Activated naive CD4-positive, alpha-beta T cell (primary cell): ENCODE data around the gene SLC24A3.
"Not testable (repeated sequence)": the region's sequence is repeated elsewhere in the genome, so short reads cannot be mapped to it uniquely, and the experiment has no call there.

Source experiments
- DNase-seq, 4 experiments: peaks; one replicate each; lab custom pipeline; 2025; lab: John Stamatoyannopoulos, UW

SLC24A3 gene

DNA sequence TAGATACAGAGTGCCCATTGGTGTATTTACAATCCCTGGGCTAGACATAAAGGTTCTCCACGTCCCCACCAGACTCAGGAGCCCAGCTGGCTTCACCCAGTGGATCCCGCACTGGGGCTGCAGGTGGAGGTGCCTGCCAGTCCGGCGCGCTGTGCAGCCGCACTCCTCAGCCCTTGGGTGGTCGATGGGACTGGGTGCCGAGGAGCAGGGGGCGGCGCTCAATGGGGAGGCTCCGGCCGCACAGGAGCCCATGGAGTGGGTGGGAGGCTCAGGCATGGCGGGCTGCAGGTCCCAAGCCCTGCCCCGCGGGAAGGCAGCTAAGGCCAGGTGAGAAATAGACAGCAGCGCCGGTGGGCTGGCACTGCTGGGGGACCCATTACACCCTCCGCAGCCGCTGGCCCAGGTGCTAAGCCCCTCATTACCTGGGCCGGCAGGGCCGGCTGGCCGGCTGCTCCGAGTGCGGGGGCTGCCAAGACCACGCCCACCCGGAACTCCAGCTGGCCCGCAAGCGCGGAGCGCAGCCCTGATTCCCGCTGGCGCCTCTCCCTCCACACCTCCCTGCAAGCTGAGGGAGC, 427.1 kb downstream of the SLC24A3 start:
- not testable (repeated sequence) for DNase-seq

DNA sequence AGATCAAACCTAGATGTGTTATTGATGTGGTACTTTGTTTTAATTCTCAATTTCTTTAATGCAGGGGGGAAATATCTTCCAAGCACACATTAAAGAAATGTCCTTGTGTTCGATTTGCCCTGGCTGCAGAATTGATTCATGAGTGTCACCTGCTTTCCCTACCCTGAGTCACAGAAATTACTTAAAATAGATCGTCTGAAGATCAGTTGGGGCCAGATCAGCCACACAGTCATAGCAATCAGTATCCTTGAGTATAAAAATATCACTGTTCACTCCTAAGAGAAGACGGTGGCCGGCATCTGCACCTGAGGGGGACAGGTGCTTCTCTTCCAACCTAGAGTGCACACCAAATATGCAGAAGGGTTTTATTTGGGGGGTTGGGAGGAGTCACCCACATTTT, 430.4 kb downstream of the SLC24A3 start:
- DNase-seq = no peak

DNA sequence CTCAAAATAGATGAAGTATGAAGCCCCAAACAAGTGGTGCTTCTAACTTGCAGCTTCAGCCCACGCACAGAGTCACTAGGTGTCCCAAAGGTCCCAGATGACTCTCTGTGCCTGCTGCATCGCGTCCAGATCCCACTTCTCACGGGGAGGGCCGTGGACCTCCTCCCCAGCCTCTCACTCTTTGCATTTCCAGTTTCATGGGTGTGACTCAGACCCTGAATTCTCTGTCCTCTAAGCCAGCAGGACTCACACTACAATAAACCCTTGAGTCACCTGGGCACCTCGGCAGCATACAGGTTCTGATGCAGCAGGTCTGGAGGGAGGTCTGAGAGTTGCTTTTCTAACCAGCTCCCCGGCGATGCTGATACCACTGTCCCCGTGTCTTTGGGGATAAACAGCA, 431.6 kb downstream of the SLC24A3 start:
- no peak for DNase-seq

DNA sequence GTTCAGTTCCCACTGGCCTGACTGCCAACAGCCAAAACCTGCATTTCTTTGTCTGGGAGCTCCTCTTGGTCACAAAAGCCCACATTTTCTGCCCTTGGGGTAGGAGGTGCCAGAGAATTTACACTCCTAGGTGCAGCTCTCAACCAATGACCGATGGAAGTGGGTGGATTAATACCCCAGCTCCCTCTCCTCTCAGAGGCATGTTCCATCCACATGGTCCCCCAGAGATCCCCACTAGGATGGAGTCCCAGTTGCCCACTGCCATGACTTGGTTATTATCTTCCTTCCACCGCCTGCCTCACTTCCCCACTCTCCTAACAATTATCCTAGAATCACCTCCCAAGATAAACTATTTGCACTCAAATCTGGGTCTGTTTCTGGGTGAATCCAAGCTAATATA, 434.5 kb downstream of the SLC24A3 start:
- no peak for DNase-seq

DNA sequence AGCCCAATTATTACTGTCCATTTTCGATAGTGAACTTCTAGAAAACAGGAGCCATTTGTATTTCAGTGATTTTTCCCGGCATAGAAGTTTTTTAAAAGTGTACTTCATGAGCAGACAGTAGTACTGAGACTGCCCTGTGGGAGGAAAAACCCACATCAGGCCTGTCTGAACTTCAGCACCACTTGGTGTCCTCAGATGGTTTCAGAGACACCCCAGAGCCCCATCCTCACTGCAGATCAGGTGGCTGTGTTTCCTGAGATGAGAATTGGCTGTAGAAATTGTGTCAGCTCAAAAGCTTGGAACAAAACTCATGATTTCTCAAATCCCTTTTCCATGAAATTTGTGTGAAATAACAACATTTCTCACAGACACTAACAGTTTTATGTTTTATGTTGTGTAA, 435.6 kb downstream of the SLC24A3 start:
- no peak for DNase-seq

DNA sequence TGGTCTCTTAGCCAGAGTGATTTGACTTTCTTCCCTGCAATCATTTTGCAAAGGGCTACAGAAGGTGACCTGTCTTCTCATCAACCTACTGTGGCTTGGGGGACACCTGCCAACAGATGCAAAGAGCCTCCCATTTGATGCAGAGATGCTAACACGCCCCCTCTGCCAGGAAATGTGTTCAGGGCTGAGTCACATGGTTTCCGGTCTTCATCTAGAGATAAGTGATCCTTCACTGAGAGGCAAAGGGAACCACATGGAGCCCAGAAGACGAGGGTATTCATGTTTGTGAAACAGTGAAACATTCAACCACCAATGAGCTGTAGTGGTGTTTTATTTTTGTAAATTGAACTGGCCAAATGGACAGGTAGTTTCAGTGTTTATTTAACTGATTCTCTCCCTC, 436.6 kb downstream of the SLC24A3 start:
- no peak for DNase-seq

DNA sequence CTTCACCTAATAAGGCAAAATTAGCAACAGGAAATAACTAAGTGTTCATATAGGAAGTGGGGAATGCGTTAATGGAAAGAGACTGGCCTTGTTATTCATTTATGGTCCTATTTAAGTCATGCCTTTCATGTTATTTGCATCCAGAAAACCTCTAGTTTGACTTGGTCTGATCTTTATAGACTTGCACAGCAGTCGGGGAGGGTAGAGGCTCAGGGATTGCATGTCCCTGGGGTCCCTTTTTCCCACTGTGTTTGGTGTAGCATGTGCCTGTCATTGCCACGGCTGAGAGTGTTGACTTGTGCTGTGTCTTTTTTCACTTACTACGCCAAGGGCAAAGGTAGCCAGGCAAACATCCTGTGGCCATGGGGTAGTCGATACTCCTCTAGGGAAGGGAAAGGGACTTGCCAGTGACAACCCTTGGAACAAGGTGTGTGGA, 440.2 kb downstream of the SLC24A3 start:
- no peak for DNase-seq

DNA sequence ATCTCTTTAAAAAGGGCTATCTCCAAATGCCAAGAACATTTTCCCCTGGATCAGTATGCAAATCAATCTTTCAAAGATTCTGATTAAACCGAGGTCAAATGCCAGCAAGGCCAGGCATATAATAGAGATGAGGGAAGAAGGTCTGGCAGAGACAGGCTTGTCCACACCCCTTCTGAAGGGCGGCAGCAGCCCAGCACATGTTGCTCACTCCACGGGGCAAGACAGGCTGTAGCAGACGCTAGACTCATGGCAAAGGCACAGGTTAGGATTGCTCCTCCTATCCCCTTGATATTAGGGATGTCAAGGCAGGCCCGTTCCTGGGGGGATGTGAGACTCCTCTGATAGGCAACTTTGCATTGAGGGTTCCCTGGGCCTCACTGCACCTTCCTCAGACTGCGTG, 440.9 kb downstream of the SLC24A3 start:
- no peak for DNase-seq

DNA sequence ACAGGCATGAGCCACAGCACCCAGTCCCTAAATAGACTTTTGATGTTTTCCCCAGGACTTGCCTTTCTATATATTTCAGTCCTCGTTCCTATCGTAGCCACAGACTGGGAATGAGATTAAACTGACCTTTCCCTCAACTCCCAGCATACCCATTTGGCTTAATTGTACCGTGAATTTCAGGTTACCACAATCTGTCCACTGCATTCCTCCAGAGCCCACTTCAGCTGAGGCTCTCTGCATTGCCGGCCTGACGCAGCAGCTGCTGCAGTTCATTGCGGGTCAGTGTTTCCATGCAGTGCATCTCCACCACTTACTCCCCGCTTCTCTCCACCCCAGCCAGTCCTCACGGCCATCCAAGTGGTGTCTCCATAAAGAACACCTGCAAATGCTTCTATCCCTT, 442.5 kb downstream of the SLC24A3 start:
- DNase-seq = no peak

DNA sequence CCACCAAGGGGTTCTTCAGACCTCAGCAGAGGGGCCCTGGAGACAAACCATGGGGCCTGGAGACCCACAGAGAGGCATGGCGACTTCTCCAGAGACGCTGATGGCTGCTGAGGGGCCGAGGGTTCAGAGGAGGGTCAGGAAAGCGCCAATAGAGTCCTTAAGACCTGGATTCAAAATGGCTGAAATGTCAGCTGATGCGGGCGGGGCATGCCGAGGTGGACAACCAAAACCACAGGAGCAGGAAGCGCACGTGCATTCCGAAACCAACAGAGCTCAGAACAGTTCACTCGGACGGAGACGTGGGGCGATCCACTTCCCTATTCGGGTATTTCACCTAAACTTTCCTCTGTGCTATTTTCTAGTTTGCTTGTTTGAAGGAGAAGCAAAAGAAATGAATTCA, 445.7 kb downstream of the SLC24A3 start:
- no peak for DNase-seq

DNA sequence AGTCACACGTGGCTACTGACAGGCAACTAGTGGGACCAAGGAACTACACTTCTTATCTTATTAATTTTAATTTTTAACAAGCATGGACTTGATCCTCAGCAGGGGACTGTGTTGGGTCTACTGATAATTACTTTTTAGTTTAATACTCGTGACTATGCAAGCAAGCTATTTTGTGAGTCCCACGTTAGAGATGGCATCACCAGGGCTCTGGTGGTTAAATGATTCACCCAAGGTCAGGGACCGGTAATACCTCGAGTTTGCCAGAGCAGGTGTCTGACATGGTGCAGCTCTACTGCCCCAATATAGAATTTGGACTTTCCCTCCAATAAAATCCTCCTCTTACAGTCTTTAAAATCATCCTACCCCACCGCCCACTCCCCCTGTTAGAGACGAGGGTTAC, 447.0 kb downstream of the SLC24A3 start:
- DNase-seq = no peak

DNA sequence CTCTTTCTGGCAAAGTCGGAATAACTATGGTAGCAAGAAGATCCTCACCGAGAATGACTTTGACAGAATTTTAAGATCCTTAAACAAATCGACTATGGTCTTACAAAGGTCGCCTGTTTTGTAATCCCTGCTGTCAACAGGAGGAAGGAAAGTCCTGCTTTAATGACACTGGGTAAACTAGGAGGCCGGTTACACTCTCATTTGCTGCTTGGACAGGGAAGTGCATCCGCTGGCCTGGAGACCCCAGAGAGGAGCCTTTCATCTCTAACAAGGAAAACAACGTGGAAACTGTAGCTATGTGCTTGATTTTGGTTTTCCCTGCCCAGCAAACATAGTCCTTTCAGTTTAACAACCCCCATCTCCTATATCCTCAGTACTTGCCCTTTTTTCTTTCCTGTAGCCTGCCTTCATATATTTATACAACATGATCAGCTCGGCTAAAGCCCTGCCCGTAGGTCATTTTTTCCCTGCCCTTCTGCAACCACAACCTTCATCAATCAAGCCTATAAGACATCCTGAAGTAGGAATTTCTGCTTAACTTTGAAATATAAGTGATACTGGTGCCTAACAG, 448.5 kb downstream of the SLC24A3 start:
- no peak for DNase-seq

DNA sequence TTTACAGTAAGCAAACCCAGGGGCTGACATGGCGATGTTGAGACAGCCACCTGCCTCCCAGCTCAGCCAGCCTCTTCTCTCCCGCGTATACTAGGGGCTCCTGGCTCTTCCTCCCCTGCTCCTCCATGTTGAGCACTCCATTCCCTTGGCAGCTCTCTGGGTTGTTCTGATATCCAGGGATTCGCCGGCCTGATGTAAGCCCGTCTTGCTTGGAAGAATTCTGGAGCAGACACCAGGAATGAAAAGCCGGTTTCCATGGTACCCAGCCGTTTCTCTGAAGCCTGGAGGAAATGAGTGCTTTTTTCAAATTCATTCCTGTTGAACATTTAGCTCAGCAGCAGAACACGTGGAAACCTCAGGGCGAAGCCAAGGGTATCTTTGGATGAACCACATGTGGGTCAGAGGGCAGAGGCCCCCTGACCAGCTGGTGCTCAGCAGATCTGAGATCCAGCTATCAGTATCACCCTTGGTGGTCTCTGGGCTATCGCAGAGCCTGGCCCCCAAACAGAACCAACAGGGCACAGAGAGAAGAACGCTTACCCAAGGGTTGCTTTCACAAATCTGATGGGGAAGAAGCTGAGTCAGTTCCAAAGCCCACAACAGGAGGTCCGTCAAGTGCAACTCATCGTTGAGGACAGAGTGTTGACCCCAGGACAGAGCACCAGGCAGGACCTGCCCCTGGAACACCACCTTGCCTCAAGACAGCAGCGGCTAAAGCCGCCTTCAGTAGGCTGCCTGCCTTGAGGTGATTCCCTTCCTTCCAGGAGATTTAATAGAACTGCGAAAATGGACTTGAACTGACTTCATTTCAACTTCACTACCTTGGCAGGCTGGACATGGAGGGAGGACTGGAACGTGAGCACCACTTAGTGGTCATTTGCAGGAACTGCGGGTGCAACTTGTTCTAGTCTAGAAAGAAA, 449.5 kb downstream of the SLC24A3 start:
- DNase-seq = peak in 3 of 4 experiments; percentile 7 to 69 (median 40)

DNA sequence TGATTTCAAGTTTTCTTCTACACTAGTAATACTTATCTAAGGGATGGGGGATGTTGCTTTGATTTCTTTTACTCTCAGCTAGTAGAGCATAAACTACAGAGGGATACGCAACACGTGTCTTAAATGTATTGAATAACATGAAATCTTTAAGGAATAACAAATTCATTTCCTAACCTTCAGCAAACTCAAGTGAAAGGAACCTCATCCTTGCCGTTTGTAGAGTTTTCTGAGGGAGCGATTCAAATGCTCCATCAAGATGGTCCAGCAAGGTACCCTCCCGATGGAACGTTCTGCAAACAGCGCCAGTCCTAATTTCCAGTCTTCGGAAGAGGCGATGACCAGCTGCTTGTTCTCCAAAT, 450.2 kb downstream of the SLC24A3 start:
- no peak for DNase-seq

DNA sequence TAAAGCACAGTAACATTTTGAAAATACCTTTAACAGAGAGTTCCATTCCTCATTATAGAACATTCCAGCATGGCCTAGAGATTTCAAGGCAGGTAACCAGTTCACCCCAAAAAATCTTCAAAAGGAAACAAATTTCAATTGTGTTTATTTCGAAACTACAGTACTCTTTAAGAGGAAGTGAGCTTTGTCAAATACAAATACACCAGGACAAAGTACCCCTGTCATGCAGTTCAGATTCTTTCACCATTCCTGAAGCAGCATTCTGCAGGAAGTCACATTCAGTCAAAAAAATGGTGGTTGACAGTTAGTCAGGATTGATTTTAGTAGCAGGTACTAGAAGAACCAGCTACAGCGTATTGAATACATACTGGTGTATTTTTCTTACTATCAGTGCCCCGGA, 456.0 kb downstream of the SLC24A3 start:
- DNase-seq = no peak

DNA sequence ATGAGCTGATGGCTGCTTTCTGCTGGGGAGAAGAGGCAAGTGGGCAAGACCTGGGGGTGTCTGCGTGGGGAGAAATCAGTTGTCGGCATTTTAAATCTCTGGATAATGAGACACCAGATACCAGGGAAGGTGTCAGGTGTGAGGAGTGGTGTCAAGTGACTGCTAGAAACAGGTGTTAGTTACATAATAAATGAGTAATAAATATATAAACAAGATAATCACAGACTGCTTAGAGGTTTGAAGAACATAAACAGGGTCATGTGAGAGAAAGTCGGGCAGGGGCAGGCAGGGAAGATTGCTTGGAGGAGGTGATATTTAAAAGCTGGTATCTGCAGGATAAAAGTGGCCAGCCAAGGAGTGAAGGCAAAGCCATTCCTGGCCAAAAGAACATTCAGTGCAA, 458.4 kb downstream of the SLC24A3 start:
- DNase-seq = no peak

DNA sequence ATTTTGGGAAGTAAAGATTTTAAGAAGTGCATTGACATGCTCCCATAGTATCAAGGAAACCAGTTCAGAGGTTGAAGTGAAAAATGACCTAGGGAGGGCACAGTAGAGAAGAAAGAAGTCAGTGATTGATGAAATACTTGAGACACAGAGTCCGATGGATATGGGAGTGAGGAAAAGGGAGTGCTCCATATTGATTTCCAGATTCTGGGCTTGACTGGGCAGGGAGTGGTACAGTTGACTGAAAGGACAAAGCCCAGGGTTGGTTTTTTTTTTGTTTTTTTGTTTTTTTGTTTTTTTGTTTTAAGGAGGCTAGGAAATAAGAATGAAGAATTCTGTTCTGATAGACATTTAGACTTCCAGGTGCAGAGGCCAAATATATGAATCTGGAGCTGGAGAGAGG, 458.9 kb downstream of the SLC24A3 start:
- no peak for DNase-seq

DNA sequence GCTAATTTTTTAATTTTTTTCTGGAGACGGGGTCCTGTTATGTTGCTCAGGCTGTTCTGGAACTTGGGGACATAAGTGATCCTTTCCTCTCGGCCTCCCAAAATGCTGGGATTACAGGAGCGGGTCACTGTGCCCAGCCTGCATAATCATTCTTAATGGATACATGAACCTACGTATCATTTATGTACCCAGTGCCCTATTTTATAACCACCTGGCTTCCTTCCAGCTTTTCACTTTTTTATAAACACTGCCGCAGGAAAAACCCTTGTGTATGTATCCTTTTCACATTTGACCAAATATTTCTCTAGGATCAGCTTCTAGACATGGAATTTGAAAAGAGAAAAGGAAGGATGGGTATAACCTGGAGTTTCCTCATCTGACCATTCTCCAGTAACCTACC, 460.1 kb downstream of the SLC24A3 start:
- DNase-seq = no peak

DNA sequence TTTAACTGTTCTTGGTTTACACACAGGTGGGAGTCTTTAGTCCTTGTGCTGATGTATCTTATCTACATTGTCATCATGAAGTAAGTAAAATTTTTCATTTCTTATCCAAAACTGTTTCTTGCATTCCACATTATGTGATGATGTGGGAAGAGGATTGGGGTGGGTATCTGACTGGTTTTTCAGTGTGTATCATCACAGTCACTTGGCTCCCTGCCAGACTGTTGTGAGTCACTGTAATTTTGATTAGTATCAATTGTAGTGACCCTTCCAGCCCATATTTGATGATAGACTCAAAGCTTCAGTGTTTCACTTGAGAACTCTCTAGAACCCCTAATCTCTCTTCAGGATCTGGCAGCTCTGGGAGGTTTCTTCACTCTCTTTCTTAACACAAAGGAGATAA, 461.1 kb downstream of the SLC24A3 start:
- no peak for DNase-seq

DNA sequence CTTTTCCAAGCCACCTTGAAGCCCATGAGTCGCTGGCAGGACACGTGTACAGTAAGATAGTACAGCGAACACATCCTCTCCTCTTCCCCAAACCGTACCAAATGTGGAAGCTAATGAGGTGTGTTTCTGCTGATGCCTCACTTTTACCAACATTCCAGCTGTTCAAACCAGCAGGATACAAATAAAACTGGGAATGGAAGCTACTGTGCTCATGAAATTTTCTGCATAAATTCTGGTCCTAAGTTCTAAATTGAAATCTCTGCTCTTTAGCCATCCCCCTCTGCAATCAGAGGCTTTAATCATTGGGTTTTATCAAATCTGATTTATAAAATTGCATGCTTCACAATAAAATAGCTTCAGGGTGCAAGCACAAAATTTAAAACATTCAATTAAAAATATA, 463.8 kb downstream of the SLC24A3 start:
- no peak for DNase-seq

DNA sequence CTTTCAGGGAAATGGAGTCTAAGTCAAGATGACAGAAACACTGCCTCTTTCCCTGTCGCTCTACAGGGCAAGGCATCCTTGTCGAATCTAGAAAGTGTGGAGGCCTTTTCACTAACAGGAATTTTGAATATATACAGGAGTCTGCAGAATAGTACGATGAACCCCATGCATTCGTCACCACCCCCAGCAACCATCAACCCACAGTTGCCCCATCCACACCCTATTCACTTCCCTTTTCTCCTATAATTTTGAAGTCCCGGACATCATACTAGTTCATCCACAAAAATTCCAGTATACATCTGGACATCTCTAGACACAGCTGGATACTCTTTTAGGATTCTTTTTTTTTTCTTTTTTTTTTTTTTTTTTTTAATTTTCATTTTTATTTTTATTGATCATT, 464.9 kb downstream of the SLC24A3 start:
- no peak for DNase-seq

DNA sequence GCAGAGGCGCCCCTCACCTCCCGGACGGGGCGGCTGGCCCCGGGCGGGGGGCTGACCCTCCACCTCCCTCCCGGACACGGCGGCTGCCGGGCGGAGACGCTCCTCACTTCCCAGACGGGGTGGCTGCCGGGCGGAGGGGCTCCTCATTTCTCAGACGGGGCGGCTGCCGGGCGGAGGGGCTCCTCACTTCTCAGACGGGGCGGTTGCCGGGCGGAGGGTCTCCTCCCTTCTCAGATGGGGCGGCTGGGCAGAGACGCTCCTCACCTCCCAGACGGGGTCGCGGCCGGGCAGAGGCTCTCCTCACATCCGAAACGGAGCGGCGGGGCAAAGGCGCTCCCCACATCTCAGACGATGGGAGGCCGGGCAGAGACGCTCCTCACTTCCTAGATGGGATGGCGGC, 466.1 kb downstream of the SLC24A3 start:
- not testable (repeated sequence) for DNase-seq

DNA sequence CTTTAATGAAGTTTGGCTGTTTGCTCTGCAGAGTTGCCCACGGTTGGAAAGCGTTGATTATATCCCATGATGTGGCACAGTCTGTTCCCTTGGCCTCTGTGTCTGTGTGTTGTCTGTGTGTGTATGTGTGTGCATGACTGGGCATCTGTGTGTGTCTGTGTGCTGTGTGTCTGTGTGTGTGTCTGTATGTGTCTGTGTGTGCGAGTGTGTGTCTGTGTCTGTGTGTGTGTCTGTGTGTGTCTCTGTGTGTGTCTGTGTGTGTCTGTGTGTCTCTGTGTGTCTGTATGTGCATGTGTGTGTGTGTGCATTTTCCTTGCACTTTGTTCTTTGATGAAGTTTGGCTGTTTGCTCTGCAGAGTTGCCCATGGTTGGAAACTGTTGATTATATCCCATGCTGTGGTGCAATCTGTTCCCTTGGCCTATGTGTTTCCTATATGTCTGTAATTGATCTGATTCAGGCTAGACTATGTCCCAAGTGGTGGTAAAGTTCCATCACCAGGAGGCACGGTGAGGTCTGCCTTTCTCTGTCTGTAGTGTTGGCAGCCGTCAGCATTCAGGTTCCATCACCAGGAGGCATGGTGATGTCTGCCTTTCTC, 467.6 kb downstream of the SLC24A3 start:
- DNase-seq = no peak
